NCI-H1930 (cell line): Measurements from ENCODE around the gene PLIN5.

Source experiments
- DNase-seq, 2 experiments: peaks; one replicate each; lab custom pipeline; 2025; lab: John Stamatoyannopoulos, UW

PLIN5 gene

DNA sequence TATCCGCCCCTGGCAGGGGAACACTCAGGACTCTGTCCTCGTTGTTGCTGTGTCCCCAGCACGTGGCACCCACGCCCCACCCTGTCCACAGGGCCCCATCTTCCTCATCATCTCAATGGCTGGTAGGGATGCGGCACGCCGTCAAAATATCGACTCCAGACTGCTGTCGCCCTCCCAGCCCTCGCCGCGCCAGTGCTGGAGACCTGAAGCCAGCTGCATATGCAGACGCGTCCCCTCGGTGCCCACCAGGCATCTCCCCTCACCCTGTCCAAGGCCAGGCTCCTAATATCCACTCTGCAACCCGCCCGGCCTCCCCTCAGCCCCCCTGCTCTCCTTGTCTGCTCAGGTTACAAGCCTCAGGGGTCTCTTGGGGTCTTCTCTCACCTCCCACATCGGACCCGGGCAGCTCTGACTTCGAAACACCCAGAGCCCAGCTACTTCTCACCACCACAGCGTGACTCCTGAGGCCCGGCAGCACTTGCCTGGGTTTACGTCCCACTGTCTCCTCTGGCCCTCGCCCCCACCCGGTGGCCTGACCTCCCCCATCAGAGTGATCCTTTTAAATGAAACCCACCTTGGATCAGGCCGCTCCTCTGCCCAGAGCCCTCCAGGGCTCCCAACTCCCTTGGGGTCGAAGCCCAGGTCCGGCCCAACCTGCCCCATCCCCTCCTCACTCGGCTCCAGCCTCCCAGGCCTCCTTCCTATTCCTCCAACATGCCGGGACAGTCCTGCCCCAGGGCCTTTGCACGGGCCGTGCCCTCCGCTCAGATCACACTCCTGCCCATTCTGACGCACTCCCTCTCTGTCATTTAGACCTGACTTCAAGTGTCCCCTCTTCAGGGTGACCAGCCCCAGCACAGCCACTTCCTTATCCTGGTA, 29.2 kb downstream of the PLIN5 start:
- no peak for DNase-seq

DNA sequence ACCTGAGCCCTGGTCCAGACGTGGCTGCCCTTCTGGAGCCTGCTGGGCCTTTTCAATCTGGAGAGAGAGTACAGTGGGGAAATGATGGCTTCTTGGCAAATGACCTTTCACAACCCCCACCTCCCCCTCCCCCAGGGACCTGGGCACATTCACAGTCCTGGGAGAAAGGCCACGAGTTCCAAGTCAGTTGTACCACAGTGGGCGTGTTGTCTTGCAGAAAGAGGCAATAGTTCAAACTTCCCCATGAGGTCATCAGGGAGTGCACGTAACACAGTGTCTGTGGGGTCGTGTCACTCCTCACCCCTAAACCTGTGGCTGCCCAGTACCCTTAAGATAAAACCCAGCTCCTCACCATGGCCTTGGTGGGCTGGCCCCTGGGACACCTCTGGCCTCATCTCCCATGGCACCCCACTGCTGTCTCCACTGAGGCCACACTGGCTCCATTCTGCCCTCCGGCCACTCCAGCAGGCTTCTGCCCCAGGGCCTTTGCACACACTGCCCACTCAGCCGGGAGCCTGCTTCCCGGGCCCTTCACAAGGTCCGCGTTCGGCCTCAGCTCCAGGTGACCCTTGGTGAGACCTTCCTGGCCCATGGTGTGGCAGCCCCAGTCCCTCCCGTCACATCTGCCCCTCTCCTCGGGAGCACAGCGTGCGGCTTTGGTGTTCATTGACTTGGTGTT, 30.0 kb downstream of the PLIN5 start:
- DNase-seq, result no peak

DNA sequence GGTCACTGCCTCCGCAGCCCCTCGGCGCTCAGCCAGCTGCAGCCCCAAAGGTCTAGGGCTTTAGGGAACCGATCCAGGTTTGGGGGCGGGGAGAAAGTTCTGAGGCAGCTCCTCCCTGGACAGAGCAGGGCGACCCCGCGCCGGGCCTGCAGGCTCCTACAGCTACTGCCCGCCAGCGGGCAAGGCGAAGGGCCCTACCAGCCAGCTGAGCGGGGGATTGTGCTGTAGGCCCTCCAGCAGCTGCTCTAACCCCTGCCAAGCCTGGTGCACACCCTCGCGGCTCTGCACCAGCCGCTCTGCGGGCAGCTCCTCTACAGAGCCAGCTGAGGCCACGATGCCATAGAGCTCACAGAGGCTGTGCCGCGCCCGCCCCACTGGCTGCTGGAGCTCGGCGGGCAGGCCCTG, 30.7 kb downstream of the PLIN5 start:
- DNase-seq, result no peak

DNA sequence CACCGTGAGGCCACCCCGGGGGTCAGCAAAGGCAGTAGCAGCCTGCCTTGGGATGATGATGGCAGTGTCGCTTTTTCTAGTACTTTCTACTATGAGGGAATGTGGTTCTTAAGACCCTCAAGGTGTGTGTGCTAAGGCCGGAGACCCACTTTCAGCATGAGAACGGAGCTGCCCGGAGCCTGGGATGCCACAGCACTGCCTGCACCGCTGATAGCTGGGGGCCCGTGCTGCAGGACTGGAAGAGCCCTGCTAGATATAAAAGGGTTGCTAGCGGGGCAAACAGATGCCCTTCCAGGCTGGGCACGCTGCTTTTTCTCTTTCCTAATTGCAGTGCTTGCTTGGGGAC, 31.2 kb downstream of the PLIN5 start:
- DNase-seq, result no peak

DNA sequence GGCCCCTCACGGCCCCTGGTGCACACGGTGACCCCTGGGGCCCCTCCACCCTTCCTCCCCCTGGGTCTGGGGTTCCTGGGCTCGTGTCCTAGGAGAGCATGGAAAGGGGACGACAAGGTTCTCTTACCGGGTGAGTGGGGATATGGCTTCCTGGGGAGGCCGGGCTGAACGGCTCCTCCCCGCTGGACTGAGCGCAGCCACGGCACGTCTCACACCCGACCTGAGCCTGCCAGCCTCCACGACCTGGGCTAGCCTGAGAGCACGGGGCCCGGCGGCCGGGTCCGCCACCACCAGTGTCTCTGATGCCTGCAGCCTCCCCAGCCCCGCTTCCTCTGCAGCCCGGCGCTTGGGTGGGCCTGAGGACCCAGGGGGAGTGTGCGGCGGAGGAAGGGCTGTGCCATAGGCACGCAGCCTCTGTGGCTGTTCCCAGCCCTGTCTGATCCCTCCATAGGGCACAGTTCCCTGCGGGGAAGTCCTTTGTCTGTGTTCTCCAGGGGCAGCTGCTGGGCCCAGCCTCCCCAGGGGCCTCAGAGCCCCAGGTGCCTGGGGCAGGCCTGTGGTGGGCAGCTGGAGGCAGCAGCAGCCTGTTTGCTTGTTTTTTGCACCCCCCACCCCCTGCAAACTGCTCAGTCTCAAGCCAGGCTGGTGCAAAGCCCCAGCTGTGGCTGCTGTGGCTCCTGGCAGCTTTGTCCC, 31.7 kb downstream of the PLIN5 start:
- no peak for DNase-seq

DNA sequence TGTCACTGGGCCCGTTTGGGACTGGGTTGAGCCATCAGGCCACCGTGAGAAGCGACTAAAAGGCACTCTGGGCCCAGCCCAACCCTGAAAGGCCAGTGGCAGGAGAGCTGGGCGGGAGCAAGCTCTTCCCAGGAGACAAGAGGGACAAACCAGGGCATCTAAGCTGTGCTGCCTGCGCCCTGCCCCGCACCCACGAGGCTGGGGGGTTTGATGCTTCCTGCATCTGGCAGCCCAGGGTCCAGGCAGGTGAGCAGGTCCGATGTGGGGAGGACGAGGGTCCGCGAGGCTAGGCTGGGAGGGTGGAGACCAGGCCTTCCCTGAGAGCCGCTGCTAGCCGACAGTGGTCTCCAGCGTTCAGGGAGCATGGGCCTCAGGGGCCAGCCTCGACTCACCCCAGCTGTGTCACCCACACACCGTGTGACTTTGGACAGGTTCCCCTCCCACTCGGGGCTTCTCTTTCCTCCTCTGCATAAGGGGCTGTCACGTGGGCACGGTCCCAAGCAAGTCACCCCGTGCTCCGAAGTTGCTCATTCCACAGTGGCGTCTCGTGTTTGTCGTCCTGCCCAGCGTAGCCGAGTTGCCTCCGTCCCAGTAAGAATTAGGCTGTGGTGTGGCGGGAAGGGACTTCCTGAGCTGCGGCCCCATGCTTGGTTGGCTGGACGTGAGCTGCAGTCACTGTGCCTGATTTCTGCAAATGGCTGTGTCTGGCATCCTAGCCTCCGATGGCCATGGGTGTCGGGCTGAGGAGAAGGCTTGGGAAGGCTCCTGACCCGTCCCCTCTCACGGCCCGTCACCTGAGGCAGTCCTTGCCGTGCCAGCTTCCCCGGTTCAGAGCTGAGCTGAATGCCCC, 32.5 kb downstream of the PLIN5 start:
- no peak for DNase-seq

DNA sequence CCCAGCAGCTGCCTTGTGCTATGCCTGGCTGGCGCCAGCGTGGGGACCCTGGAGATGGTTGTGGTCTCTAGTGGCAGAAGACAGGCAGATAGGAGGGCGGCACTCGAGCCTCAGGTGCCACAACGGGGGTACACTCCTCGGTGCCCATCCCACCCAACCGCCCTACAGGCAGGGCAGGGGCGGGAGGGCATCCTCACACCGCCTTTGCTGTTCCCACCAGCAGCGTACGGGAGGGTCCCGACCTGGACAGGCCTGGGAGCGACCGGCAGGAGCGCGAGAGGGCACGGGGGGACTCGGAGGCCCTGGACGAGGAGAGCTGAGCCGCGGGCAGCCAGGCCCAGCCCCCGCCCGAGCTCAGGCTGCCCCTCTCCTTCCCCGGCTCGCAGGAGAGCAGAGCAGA, 33.3 kb downstream of the PLIN5 start:
- DNase-seq, result no peak

DNA sequence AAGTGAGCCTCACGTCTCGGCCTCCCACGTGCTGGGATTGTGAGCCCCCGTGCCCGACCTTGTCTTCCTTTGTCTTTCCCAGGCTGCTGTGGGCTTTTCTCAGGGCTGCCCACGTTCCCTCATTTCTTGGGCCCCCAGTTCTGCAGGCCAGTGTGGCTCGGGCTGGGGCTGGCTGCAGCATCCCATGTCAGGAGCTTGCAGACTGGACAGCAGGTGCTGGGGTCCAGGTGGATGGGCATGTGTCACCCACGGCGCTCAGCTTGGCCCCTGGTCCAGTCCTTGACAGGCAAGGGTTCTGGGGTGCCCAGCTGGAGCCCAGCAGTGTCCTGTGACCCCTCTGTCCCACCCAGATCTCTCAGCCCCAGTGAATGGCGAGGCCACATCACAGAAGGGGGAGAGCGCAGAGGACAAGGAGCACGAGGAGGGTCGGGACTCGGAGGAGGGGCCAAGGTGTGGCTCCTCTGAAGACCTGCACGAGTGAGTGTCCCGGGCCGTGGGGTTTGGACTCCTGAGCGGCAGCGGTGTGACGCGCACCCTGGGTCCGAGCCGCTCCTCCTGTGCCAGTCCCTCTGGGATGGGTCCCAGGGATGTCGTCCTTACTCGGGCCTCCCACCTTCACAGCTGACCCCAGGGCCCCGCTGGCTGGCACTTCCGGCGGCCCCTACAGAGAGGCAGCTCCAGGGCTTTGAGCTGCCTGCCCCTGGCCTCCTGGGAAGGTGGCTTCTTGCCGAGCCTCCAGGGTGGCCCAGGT, 34.0 kb downstream of the PLIN5 start:
- DNase-seq, result no peak

DNA sequence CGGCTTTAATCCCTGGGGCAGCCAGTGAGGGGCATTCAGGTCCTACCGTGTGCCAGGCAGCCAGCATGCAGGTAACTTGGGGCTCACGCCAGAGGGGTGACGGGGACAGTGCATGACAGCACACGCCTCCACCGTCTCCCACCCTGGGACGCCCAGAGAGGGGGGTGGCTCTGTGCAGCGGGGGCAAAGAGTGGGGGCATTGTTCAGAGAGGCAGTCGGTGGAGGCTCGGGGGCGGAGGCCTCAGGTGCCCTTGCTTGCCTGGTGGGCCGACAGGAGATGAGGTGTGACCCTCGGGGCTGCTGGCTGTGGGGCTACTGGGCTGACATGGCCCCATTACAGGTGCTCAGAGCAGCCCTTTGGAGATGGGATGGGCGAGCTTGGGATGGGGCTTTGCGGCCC, 35.2 kb downstream of the PLIN5 start:
- no peak for DNase-seq

DNA sequence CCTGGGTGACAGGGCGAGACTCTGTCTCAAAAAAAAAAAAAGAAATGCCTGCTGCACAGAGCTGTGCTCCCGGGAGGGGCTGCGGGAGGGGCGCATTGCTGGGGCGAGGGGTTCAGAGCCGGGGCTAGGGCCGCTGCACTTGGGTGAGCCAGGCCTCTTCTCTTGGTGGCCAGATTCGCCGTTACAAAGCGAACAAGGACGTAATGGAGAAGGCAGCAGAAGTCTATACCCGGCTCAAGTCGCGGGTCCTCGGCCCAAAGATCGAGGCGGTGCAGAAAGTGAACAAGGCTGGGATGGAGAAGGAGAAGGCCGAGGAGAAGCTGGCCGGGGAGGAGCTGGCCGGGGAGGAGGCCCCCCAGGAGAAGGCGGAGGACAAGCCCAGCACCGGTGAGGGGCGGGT, 35.7 kb downstream of the PLIN5 start:
- no peak for DNase-seq

DNA sequence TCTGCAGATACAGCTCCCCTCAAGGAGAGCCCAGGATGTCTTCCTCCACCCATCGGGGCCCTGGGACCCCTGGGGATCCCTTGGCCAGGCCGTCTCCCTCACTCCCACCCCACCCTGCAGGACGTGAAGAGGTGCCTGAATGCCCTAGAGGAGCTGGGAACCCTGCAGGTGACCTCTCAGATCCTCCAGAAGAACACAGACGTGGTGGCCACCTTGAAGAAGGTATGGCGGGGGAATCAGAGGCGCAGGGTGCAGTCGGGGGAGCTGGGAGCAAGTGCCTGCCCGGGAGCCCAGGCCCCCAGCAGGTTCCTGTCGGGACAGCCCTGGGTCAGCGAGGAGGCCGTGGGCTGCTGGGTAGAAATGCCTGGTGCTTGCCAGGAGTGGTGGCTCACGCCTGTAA, 36.3 kb downstream of the PLIN5 start:
- DNase-seq, result no peak

DNA sequence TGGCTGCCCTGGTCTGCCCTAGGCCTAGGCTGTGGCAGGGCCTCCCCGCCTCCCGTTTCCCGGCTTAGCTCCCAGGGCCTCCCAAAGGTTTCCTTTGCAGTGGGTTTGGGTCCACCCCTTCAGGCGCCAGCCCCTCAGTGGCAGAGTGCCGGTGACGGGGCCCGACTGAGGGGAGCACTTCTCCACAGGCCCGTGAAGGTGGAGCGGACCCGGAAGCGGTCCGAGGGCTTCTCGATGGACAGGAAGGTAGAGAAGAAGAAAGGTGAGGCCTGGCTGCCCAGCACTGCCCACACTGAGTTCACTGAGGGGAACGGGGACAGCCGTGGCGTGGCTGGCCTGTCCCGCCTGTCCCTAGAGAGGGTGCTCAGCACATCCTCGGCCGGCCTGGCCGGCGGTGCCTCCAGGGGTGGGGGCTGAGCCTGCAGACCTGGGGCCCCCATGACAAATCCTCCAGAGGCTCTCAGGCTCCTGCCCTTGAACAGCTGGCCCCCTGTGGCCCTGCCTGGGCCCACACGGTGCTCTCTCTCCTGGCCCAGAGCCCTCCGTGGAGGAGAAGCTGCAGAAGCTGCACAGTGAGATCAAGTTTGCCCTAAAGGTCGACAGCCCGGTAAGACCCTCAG, 37.1 kb downstream of the PLIN5 start:
- DNase-seq, result no peak

DNA sequence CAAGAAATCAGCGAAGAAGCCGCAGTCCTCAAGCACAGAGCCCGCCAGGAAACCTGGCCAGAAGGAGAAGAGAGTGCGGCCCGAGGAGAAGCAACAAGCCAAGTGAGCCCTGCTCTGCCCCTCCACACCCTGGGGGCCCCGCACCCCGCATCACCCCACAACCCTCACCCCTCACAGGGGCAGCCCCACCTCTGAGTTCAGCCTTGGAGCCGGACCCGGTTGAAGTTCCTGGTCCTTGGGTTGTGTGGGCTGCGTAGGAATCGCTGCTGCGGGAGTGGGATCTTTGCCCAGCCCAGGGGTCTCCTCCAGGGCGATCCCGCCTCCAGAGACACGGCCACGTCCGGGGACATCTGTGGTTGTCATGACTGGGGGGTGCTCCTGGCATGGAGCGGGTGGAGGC, 38.7 kb downstream of the PLIN5 start:
- DNase-seq, result no peak

DNA sequence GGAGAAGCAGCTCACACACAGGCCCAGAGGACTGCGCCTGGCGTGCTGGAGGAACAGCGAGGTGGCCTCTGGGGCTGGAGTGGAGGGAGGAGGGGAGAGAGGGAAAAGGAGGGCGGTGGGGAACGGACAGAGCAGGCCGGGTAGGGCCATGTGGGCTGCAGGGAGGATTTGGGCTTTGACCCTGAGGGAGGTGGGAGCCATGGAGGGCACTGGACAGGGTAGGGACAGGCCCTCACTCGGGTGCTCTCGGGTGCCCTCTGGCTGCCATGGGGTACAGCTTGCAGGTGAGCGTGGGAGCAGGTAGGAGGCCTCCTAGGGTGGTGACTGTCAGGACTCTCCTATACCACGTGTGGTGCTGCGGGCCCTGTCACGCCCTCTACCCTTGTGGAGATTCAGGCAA, 39.6 kb downstream of the PLIN5 start:
- no peak for DNase-seq

DNA sequence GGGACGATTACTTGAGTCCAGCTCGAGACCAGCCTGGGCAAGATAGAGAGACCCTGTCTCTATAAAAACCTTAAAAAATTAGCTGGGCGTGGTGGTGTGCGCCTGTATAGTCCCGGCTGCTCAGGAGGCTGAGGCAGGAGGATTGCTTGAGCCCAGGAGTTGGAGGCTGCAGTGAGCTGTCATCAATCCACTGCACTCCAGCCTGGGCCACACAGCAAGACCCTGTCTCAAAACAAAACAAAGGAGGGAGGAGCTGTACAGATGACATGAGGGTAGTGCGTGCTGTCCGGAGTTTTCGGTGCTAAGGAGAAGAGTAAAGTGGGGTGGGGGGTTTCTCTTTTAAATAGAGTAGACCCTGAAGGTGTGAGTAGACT, 40.3 kb downstream of the PLIN5 start:
- no peak for DNase-seq

DNA sequence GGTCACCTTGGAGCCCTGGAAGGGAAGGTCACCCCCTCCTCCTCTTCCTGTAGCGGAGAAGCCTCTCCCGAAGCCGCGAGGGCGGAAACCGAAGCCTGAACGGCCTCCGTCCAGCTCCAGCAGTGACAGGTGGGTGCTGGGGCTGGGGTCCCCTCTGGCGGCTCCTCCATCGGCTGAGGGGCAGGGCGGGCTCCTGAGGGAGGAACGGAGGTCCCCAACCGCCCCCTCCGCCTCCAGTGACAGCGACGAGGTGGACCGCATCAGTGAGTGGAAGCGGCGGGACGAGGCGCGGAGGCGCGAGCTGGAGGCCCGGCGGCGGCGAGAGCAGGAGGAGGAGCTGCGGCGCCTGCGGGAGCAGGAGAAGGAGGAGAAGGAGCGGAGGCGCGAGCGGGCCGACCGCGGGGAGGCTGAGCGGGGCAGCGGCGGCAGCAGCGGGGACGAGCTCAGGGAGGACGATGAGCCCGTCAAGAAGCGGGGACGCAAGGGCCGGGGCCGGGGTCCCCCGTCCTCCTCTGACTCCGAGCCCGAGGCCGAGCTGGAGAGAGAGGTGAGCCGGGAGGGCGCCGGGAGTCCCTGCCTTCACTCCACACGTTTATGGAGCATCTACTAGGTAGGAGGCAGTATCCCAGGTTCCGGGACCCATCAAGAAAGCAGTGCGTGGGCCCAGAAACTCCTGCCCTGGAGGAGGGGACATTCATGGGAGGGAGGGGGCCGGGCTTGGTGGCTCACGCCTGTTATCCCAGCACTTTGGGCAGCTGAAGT, 40.9 kb downstream of the PLIN5 start:
- DNase-seq, result no peak

DNA sequence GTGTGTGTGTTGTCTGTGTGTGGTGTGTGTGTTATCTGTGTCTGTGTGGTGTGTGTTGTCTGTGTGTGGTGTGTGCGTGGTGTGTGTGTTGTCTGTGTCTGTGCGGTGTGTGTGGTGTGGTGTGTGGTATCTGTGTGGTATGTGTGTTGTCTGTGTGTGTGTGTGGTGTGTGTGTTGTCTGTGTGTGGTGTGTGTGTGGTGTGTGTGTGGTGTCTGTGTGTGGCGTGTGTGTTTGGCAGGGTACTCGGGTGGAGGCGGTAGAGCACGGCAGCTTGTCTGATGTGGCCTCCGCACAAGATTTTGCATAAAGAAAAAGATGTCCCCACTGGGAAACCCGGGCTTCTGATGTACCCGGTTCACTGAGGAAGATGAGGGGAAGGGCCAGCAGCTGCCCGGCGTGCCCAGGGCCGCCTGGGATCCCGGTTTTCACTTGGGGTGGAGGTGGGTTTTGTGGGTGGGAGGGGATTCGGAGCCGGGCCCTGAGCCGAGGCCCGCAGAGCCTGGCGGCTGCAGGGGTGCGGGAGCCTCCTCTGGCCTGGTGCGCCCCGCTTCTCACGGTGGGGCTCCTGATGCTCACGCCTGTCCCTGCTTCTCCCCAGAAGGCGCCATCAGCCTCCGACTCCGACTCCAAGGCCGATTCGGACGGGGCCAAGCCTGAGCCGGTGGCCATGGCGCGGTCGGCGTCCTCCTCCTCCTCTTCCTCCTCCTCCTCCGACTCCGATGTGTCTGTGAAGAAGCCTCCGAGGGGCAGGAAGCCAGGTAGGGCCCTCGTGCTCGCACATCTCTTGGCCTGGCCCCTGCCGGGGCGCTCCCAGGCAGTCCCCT, 41.7 kb downstream of the PLIN5 start:
- DNase-seq, result no peak

DNA sequence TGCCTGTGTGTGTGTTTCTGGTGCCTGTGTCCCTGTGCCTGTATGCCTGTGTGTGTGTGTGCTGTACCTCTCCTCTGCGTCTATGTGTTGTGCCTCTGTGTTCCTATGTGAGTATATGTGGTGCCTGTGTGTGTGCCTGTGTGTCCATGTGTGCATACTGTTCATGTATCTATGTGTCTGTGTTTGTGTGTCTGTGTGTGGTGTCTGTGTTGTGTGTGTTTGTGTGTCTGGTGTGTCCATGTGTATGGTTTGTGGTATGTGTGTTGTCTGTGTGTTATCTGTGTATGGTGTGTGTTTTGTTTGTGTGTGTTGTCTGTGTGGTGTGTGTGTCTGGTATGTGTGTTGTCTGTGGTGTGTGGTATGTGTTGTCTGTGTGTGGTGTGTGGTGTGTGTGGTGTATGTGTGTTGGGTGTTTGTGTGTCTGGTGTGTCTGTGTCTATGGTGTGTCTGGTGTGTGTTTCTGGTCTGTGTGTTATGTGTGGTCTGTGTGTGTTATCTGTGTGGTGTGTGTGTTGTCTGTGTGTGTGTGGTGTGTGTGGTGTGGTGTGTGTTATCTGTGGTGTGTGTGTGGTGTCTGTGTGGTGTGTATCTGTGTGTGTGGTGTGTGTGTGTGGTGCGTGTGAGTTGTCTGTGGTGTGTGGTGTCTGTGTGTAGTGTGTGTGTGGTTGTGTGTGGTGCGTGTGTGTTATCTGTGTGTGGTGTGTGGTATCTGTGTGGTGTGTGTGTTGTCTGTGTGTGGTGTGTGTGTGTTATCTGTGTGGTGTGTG, 42.5 kb downstream of the PLIN5 start:
- DNase-seq, result no peak

DNA sequence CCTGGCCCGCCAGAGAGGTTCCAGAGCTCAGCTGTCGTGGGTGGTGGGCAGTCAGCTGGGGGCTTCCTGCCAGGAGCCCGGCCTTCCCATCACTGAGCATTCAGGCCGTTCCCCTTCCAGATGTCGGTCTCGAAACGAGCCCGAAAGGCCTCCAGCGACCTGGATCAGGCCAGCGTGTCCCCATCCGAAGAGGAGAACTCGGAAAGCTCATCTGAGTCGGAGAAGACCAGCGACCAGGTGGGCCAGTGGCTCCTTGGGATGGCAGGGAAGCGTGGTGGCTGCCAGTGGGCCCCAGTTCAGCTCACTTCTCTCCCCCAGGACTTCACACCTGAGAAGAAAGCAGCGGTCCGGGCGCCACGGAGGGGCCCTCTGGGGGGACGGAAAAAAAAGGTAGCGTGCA, 43.6 kb downstream of the PLIN5 start:
- no peak for DNase-seq
